Effector memory CD4-positive, alpha-beta T cell (primary cell): ENCODE results near the gene ENOX2.

ENCODE experiments used
- DNase-seq, 3 donors: peaks; one replicate each; pipeline ENCODE4 v3.0.0-alpha.2; 2020
- H3K27ac ChIP-seq: 2 replicates; pipeline ENCODE4 v1.7.0; 2013; ENCODE audit warnings: mild to moderate bottlenecking, low read length, moderate library complexity; ENCODE audit not compliant: insufficient read depth, poor library complexity, severe bottlenecking
- H3K27me3 ChIP-seq: replicated peaks from 2 replicates; pipeline ENCODE4 v1.7.0; 2013; ENCODE audit warnings: mild to moderate bottlenecking, low read length; ENCODE audit not compliant: insufficient read depth, control insufficient read depth, poor library complexity, severe bottlenecking
- H3K36me3 ChIP-seq: 2 replicates; pipeline ENCODE4 v1.7.0; 2013; ENCODE audit warnings: mild to moderate bottlenecking, low read length, moderate library complexity; ENCODE audit not compliant: control insufficient read depth, insufficient read depth
- H3K4me1 ChIP-seq: 2 replicates; pipeline ENCODE4 v1.7.0; 2013; ENCODE audit warnings: low read length, mild to moderate bottlenecking; ENCODE audit not compliant: control insufficient read depth, insufficient read depth, poor library complexity, severe bottlenecking
- H3K4me3 ChIP-seq: 2 replicates; pipeline ENCODE4 v1.7.0; 2013; ENCODE audit warnings: low read length, low read depth, mild to moderate bottlenecking; ENCODE audit not compliant: insufficient read depth, poor library complexity, severe bottlenecking
- H3K9me3 ChIP-seq: 2 replicates; pipeline ENCODE4 v1.7.0; 2013; ENCODE audit warnings: mild to moderate bottlenecking, low read length, moderate library complexity; ENCODE audit not compliant: control insufficient read depth

The ENOX2 gene

DNA sequence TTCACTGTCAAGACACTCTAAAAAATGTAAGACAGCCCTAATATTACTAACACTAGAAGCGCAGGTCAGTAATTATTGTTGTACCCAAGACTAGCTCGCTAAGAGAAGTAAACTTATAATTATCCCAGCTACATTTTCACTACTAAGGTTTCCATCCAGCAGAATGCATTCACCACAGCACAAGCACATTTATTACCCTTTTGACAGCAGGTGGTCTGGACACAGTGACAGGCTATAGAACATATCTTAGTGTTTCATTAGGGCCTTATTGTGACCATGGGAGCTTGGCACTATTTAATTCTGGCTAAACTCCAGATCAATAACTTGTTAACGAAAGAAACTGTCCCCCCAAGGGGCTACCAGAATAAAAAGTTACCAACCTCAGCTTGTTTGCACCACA is 237.7 kb downstream of the ENOX2 start:
- Histone ChIP-seq H3K36me3 (no peaks in the 10 kb centered on the region), H3K27me3 (no peaks in the 10 kb centered on the region), H3K27ac (no peak overlapping the region), H3K4me1 (no peaks in the 10 kb centered on the region), H3K9me3 (no peaks in the 10 kb centered on the region), H3K4me3 (no peak overlapping the region)
- DNase-seq: no peak

DNA sequence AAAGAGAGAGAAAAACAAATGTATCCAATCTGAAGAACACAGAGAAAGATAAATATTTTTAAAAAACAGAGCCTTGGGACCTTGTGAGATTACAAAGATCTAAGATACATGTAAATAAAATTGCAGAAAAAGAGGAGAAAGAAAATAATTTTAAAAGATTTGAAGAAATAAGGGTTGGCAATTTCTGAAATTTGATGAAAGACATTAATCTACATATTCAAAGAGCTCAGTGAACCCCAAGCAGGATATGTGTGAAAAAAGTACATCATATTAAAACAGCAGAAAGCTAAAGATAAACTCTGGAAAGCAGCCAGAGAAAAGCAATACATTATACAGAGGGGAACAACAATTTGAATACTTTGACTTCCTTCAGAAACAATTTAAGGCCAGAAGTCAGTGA is 244.7 kb downstream of the ENOX2 start:
- Histone ChIP-seq H3K4me3 (no peak overlapping the region), H3K27ac (no peak overlapping the region), H3K4me1 (no peaks in the 10 kb centered on the region), H3K27me3 (no peaks in the 10 kb centered on the region), H3K9me3 (no peaks in the 10 kb centered on the region), H3K36me3 (no peaks in the 10 kb centered on the region)
- DNase-seq: no peak

DNA sequence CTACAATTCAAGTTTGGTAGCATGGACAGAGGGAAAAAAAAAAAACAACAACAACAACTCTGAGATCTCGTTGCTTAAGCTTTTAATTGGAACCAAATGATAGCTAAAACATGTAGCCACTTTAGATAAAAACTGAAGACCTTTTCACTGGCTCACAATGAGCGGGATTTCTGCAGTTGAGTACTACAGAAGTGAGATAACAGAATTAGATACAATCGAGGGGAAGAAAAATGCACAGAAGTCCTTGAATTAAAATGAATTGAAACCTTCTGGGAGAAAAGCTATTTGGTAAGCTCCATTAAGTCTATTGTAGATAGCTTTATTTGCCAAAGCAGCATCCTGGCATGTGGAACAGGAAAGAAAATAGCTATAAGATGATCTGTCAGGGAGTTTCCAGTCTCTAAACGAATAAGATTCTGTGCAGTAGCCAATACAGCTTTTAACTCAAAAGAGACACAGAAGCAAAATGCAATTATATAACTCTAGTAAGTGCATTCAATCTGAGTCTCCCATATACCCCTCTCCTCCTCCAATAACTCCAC is 248.5 kb downstream of the ENOX2 start:
- Histone ChIP-seq H3K27me3 (no peaks in the 10 kb centered on the region), H3K4me1 (no peaks in the 10 kb centered on the region)
- DNase-seq: no peak

DNA sequence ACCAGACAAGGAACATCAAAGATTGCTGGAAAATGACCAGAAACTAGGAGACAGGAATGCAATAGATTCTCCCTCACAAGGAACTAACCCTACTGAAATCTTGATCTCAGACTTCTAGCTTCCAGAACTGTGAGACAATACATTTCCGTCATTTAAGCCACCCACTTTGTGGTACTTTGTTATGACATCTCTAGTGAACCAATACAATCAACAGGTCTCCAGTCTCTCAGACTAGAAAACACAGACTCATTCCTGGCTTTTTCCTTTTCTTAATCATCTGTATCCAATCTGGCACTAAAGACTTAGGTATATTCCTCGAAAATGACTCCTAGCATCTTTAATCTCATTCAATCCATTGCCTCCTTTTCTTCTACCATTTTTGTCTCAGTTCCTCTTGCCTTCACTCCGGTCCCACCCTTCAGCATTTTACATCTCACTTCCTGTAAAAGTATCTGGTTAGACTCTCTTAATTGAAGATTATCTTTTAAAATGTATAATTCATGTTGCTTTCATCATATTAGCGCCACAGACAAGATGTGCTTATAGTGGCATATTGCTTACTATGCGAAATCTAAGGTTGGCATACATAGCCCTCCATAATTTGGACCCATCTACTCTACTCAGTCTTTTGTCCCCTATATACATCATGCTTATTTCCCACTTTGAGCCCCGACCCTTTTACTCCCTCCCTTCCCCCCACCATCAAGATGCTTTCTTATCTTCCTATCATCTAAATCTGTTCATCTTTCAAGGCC is 250.0 kb downstream of the ENOX2 start:
- Histone ChIP-seq H3K9me3 (no peaks in the 10 kb centered on the region), H3K4me3 (no peak overlapping the region), H3K36me3 (no peaks in the 10 kb centered on the region), H3K27ac (no peak overlapping the region), H3K4me1 (no peaks in the 10 kb centered on the region), H3K27me3 (no peaks in the 10 kb centered on the region)
- no peak for DNase-seq

More for the DNA sequence above, 248.5 kb downstream of the ENOX2 start:
- no peaks in the 10 kb centered on the region for H3K36me3 ChIP-seq
- no peaks in the 10 kb centered on the region for H3K9me3 ChIP-seq
- H3K27ac ChIP-seq: no peak overlapping the region
- H3K4me3 ChIP-seq: no peak overlapping the region

DNA sequence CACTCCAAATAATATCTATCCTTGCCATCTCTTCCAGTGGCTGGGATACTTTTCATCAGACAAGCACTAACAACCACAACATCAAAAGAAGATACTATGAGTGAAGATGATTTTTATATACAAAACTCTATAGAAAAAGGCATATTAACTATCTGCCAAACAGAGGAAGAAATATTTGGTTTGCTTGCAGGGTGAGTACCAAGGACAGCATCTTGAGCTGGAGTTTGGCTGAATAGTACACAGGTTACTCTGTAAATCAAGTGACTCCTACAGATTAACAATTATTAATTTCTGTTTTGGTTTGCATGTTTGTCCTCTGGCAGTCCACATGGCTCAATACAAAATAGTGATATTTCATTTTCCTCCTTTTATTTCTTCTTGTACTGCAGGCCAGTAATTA is 253.3 kb downstream of the ENOX2 start:
- no peaks in the 10 kb centered on the region for H3K27me3 ChIP-seq
- no peaks in the 10 kb centered on the region for H3K9me3 ChIP-seq
- no peak overlapping the region for H3K27ac ChIP-seq

DNA sequence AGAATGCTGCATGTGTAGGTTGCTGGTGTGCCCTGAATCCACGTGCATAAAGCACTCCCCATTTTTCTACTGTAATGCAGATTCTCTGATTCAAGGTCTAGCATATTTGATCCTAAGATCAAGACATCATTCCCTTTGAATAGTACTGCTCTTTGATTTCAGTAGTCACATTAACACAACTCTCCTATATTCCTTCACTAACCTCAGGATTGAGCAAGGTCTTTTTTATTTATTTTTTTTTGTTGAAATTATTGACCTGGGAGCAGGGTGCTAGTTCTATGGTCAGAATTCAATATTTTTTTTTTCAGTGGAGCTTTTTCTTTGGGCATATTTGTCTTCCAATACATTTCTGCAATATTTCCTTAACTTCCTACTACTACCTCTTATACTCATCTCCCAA is 255.5 kb downstream of the ENOX2 start:
- H3K36me3 ChIP-seq: no peaks in the 10 kb centered on the region
- no peak overlapping the region for H3K4me3 ChIP-seq
- H3K9me3 ChIP-seq: no peaks in the 10 kb centered on the region
- no peak overlapping the region for H3K27ac ChIP-seq
- no peaks in the 10 kb centered on the region for H3K27me3 ChIP-seq
- no peaks in the 10 kb centered on the region for H3K4me1 ChIP-seq
- no peak for DNase-seq

More for the DNA sequence above, 253.3 kb downstream of the ENOX2 start:
- Histone ChIP-seq H3K4me1 (no peaks in the 10 kb centered on the region), H3K4me3 (no peak overlapping the region), H3K36me3 (no peaks in the 10 kb centered on the region)
- no peak for DNase-seq

DNA sequence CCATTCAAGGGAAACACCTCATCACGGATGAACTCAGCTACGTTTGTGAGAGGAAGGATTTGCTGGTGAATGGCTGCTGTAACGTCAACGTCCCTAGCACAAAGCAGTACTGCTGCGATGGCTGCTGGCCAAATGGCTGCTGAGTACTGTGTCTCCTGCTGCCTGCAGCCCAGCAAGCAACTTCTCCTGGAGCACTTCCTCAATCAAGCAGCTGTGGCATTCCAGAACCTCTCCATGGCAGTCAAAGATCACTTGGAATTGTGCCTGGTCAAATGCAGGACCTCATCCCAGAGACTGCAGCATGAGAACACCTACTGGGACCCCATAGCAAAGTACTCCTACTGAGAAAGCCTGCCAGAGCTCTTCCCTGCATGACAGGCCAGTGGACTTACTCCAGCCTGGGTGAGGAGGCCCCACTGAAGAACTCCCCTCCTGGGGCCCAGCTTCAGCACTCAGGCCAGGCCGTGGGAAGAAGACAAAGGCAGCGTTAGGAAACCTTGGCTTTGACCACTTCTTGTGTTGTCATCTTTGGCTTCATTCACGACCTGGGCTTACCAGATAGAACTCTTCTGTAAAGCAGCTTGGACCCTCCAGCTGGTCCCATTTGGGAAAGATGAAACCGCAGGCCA is 256.9 kb downstream of the ENOX2 start:
- Histone ChIP-seq H3K4me1 (no peaks in the 10 kb centered on the region), H3K27me3 (no peaks in the 10 kb centered on the region), H3K4me3 (no peak overlapping the region), H3K27ac (no peak overlapping the region), H3K36me3 (no peaks in the 10 kb centered on the region), H3K9me3 (no peaks in the 10 kb centered on the region)
- DNase-seq: no peak

DNA sequence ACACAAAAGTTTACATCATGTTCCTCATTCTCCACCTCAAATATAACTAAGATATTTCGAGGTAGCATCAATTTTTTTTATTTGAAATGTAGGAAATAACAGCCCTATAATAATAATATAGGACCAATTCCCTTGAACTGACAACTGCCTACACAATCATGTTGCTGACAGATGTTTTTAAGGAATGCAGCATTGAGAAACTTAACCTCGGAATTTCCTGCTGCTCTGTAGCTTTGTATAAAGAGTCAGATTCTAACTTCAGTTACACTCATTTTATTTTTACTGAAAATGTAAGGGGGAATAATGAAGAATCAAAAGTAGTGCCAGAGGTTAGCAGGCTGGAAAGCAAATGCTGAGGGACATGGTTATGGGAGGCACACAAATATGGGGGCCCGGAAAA is 265.4 kb downstream of the ENOX2 start:
- Histone ChIP-seq H3K9me3 (no peaks in the 10 kb centered on the region), H3K27me3 (no peaks in the 10 kb centered on the region), H3K4me1 (no peaks in the 10 kb centered on the region), H3K27ac (no peak overlapping the region), H3K36me3 (no peaks in the 10 kb centered on the region), H3K4me3 (no peak overlapping the region)
- DNase-seq: no peak

DNA sequence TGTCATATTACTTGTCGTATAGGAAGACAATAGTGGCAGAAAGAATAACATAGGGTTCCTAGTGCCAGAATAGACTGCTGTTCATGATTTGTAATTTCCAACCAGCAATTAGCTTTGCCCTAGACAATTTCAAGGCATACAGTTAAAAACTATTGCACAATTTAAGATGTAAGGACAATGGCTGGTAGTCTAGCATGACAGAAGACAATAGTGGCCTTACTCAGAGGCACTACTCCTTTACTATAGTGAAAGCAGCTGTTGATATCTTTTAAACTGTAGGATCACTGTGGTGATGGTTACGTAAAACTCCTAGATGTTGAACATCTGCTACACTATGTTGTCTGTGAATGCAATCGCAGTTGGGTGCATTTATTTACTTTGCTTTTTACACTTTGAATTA is 266.7 kb downstream of the ENOX2 start:
- H3K9me3 ChIP-seq: no peaks in the 10 kb centered on the region
- H3K4me1 ChIP-seq: no peaks in the 10 kb centered on the region
- H3K36me3 ChIP-seq: no peaks in the 10 kb centered on the region
- no peak overlapping the region for H3K4me3 ChIP-seq
- no peak overlapping the region for H3K27ac ChIP-seq
- no peaks in the 10 kb centered on the region for H3K27me3 ChIP-seq
- no peak for DNase-seq

DNA sequence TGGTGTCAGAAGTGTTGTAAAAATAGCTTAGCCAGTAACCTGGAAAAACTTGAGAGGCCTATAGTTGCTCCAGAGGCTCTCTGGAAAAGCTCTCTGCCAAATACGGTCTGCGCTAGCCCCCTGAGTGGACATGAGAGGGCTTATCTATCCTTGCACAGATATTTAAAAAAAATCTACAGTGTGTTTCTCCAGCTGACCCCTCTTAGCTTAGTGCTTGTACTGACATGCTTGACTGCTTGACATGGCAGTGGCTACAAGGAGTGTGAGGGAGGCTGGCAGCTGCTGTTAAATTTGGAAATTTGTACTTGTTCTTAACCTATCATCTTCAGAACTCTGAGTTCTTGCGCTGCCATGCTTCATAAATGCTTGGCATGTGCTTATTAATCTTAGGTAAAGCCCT is 272.0 kb downstream of the ENOX2 start:
- Histone ChIP-seq H3K4me3 (no peak overlapping the region), H3K27ac (no peak overlapping the region), H3K36me3 (no peaks in the 10 kb centered on the region), H3K27me3 (no peaks in the 10 kb centered on the region), H3K4me1 (no peaks in the 10 kb centered on the region), H3K9me3 (no peaks in the 10 kb centered on the region)
- DNase-seq: no peak
